Measurements from ENCODE around the gene ZBTB42.
A peak's percentile ranks its signal among the peaks of the same experiment; 100 is the strongest.

Gene ZBTB42

DNA sequence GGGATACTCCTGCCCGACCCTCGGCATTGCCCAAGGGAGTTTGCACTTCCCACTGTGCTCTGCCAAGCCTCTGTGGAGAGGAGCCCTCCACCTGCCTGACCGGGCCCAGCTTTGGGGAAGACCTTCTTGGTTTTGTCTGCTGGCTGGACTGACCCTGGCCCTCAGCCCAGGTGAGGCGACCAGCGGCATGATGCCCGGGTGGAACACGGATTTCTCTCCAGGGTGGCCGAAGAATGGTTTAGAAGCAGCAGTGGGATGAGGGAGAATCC lies 15.6 kb downstream of the ZBTB42 start:
- Histone ChIP-seq H3K4me2 (ENCODE audit: low read length) (peak overlapping the region; percentile 67), H3K9me3 (ENCODE audit: control insufficient read depth, low read length) (no peaks in the 10 kb centered on the region), H3K27me3 (ENCODE audit: control insufficient read depth, insufficient read depth, low read length) (no peaks in the 10 kb centered on the region), H2AFZ (peak overlapping the region; percentile 94), H3K27ac (peak overlapping the region; percentile 78), H3K9ac (peak overlapping the region; percentile 79), H3K79me2 (no peaks in the 10 kb centered on the region), H3K4me3 (ENCODE audit: low read depth, low read length) (peak overlapping the region; percentile 62), H3K36me3 (ENCODE audit: control insufficient read depth, insufficient read depth, low read length) (no peaks in the 10 kb centered on the region), H3K4me1 (peaks cover 7% of the 10 kb centered on the region)
- peak; percentile 2 for TF ChIP-seq CTCF (IDR thresholded peaks at IDR 0.05)

- no peaks in the 10 kb centered on the region for H3K27me3 ChIP-seq (ENCODE audit: control insufficient read depth, insufficient read depth, low read length)
- TF ChIP-seq CTCF (IDR thresholded peaks at IDR 0.05), result no peak
- no peaks in the 10 kb centered on the region for H3K79me2 ChIP-seq
- H3K4me2 ChIP-seq (ENCODE audit: low read length), result no peak overlapping the region
- H3K36me3 ChIP-seq (ENCODE audit: control insufficient read depth, insufficient read depth, low read length), result no peaks in the 10 kb centered on the region
- no peaks in the 10 kb centered on the region for H3K9me3 ChIP-seq (ENCODE audit: control insufficient read depth, low read length)
- H3K4me3 ChIP-seq (ENCODE audit: low read depth, low read length), result no peak overlapping the region
- no peak overlapping the region for H3K27ac ChIP-seq
- H2AFZ ChIP-seq, result no peak overlapping the region
- H3K9ac ChIP-seq, result no peak overlapping the region
- H3K4me1 ChIP-seq, result peaks cover 7% of the 10 kb centered on the region
Measured at GRCh38 chr14:104817930-104818713, 17.2 kb downstream of the ZBTB42 start.

- H3K9ac ChIP-seq, result no peak overlapping the region
- H3K9me3 ChIP-seq (ENCODE audit: control insufficient read depth, low read length), result no peaks in the 10 kb centered on the region
- TF ChIP-seq CTCF (IDR thresholded peaks at IDR 0.05), result no peak
- H2AFZ ChIP-seq, result no peak overlapping the region
- H3K4me2 ChIP-seq (ENCODE audit: low read length), result no peak overlapping the region
- H3K4me1 ChIP-seq, result peaks cover 7% of the 10 kb centered on the region
- H3K27me3 ChIP-seq (ENCODE audit: control insufficient read depth, insufficient read depth, low read length), result no peaks in the 10 kb centered on the region
- H3K79me2 ChIP-seq, result no peaks in the 10 kb centered on the region
- H3K4me3 ChIP-seq (ENCODE audit: low read depth, low read length), result no peak overlapping the region
- H3K36me3 ChIP-seq (ENCODE audit: control insufficient read depth, insufficient read depth, low read length), result no peaks in the 10 kb centered on the region
- no peak overlapping the region for H3K27ac ChIP-seq
Measured at GRCh38 chr14:104818714-104819161, 17.8 kb downstream of the ZBTB42 start.

- no peak overlapping the region for H3K9ac ChIP-seq
- no peaks in the 10 kb centered on the region for H3K27me3 ChIP-seq (ENCODE audit: control insufficient read depth, insufficient read depth, low read length)
- no peak overlapping the region for H3K4me3 ChIP-seq (ENCODE audit: low read depth, low read length)
- H3K4me2 ChIP-seq (ENCODE audit: low read length), result no peak overlapping the region
- peaks cover 7% of the 10 kb centered on the region for H3K4me1 ChIP-seq
- no peak overlapping the region for H3K27ac ChIP-seq
- H2AFZ ChIP-seq, result no peak overlapping the region
- TF ChIP-seq CTCF (IDR thresholded peaks at IDR 0.05), result no peak
- H3K9me3 ChIP-seq (ENCODE audit: control insufficient read depth, low read length), result no peaks in the 10 kb centered on the region
- H3K36me3 ChIP-seq (ENCODE audit: control insufficient read depth, insufficient read depth, low read length), result no peaks in the 10 kb centered on the region
- no peaks in the 10 kb centered on the region for H3K79me2 ChIP-seq
Measured at GRCh38 chr14:104819361-104819781, 18.5 kb downstream of the ZBTB42 start.

DNA sequence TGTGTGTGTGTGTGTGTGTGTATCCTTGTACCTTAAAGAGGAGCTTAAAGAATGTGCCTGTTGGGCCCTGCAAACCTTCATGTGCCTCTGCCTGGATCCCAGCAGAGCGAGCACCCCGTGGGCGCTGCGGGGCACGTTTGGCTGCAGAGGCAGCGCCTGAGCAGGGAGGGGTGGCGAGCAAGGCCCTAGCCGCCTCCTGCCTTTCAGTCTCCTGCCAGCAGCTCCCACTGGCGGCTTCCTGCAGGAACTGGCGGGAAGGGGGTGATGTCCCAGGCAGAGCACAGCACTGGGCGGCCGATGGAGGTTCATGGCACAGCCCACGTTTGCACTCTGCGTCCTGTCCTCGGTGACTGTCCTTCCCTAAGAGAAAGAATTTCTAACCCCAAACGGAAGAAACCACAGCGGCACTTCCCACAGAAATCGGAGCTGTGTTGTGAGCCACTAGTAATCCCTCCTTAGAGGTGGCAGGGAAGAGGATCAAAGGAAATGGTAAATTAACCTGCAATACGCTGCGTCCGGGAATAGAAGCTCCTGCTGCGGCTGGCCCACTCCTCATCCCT lies 19.8 kb downstream of the ZBTB42 start:
- no peak overlapping the region for H3K9ac ChIP-seq
- no peak overlapping the region for H3K27ac ChIP-seq
- H2AFZ ChIP-seq, result peak overlapping the region; percentile 35

More for the DNA sequence above, 19.8 kb downstream of the ZBTB42 start:
- peaks cover 7% of the 10 kb centered on the region for H3K4me1 ChIP-seq
- H3K4me3 ChIP-seq (ENCODE audit: low read depth, low read length), result no peak overlapping the region
- no peaks in the 10 kb centered on the region for H3K27me3 ChIP-seq (ENCODE audit: control insufficient read depth, insufficient read depth, low read length)
- no peaks in the 10 kb centered on the region for H3K36me3 ChIP-seq (ENCODE audit: control insufficient read depth, insufficient read depth, low read length)
- peak; percentile 54 for TF ChIP-seq CTCF (IDR thresholded peaks at IDR 0.05)
- no peaks in the 10 kb centered on the region for H3K9me3 ChIP-seq (ENCODE audit: control insufficient read depth, low read length)
- H3K4me2 ChIP-seq (ENCODE audit: low read length), result no peak overlapping the region
- no peaks in the 10 kb centered on the region for H3K79me2 ChIP-seq

Measured in parathyroid adenoma (tissue), 2 donors.